Measurements from ENCODE around the gene MBP. TPM values are rescaled to one million over a fixed set of nuclear protein-coding genes. Genes with fewer than 3 reads are reported as not detected.

Gene MBP
- total RNA-seq (ENCODE audit: unreplicated experiment) = 9.7 TPM
- long read RNA-seq, full-length matches to known transcripts = 7 of 7 reads
- long read RNA-seq, partial matches to known transcripts = 0 of 7 reads
- long read RNA-seq, other reads (novel, unspliced or antisense) = 0 of 7 reads

DNA sequence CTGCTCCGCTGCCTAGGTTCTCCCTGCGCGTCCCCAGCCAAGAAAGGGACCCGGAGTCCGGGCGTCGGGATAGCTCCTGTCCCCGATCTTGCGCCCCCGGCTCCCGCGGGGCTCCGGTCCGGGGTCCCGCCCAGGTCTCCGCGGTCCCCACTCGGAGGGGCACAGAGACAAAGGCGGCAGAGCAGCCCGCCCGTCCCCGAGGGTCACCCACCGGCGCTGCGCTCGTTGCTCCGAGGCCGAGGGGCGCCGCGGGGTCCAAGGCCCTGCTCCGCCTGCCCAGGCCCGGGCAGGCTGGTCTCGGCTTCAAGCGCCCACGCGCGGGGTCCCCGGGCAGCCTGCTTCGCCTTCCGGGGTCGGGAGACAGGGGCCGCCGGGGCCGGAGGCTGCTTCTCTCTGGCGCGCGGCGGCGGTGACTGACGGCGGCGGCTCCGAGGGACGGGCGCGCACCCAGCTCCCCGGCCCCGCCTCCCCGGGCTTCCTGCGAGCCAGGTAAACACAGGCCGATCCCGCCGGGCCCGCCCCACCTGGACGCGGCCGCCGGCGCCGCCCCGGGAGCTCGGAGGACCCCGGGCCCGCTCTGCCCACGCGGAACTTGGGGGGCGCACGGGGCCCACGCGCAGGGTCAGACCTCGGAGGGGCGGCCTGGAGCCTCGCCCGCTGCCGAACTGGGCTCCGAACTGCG, at the start of gene MBP:
MBP (minus strand) TSS at position 415 of the 682 bp plus-strand sequence. CDS start 27,522 bp downstream, outside the sequence.
- peak within 1 kb of the TSS; percentile 94 for H3K4me3 Mint-ChIP-seq (ENCODE audit: unreplicated experiment)
- H3K27ac Mint-ChIP-seq (ENCODE audit: unreplicated experiment) = no peak within 1 kb of the TSS
- peak; percentile 40 for DNase-seq (ENCODE audit: low spot score)
- peaks cover 5% of the 10 kb centered on the region for H3K9me3 Mint-ChIP-seq (ENCODE audit: unreplicated experiment)
- peaks cover 4% of the 10 kb centered on the region for H3K36me3 Mint-ChIP-seq (ENCODE audit: low read depth, unreplicated experiment)
- TF ChIP-seq, protein P1, sequence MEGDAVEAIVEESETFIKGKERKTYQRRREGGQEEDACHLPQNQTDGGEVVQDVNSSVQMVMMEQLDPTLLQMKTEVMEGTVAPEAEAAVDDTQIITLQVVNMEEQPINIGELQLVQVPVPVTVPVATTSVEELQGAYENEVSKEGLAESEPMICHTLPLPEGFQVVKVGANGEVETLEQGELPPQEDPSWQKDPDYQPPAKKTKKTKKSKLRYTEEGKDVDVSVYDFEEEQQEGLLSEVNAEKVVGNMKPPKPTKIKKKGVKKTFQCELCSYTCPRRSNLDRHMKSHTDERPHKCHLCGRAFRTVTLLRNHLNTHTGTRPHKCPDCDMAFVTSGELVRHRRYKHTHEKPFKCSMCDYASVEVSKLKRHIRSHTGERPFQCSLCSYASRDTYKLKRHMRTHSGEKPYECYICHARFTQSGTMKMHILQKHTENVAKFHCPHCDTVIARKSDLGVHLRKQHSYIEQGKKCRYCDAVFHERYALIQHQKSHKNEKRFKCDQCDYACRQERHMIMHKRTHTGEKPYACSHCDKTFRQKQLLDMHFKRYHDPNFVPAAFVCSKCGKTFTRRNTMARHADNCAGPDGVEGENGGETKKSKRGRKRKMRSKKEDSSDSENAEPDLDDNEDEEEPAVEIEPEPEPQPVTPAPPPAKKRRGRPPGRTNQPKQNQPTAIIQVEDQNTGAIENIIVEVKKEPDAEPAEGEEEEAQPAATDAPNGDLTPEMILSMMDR (IDR thresholded peaks at IDR 0.05; ENCODE audit: unreplicated experiment) = no peak
- peaks cover 14% of the 10 kb centered on the region for H3K27me3 Mint-ChIP-seq (ENCODE audit: unreplicated experiment)
- peaks cover 14% of the 10 kb centered on the region for H3K4me1 Mint-ChIP-seq (ENCODE audit: unreplicated experiment)

DNA sequence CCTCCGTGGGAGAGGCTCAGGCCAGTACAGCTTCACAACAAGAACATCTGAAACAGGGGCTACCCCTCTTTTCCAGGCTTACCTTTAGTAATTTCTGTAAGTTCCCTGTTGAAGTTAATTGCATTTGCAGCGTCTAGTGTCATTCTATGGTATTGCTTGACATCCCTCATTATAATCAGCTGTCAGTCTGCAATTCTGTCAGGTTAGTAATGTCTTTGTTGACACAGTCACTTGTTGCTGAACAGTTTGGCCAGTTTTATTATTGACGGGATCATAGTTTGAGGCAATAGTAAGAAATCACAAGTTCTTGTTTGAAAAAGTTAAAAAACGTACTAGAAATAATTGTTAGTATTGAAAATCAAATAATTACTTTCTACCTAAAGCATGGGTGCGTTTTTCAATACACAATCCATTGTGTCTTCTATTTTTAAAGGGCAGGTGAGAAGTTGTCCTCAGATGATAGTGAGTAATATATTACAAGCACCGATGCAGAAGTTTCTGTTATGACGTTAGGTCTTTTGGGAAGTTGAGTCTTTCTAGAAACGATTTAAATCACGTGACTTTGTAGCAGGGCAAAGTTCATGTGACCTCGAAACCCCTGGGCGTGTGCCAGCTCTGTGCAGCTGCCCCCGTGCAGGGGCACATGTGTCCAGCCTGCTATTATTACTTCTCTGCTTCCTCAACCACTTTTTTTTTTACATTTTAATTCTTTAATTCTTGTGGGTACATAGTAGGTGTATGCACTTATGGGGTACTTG, 49.5 kb upstream of the MBP start:
- H3K27me3 Mint-ChIP-seq (ENCODE audit: unreplicated experiment) = peaks cover 5% of the 10 kb centered on the region
- no peak overlapping the region for H3K4me3 Mint-ChIP-seq (ENCODE audit: unreplicated experiment)
- H3K4me1 Mint-ChIP-seq (ENCODE audit: unreplicated experiment) = no peaks in the 10 kb centered on the region
- no peak for DNase-seq (ENCODE audit: low spot score)
- no peak overlapping the region for H3K27ac Mint-ChIP-seq (ENCODE audit: unreplicated experiment)
- TF ChIP-seq, protein P1 (IDR thresholded peaks at IDR 0.05; ENCODE audit: unreplicated experiment) = no peak
- no peaks in the 10 kb centered on the region for H3K36me3 Mint-ChIP-seq (ENCODE audit: low read depth, unreplicated experiment)
- no peaks in the 10 kb centered on the region for H3K9me3 Mint-ChIP-seq (ENCODE audit: unreplicated experiment)

DNA sequence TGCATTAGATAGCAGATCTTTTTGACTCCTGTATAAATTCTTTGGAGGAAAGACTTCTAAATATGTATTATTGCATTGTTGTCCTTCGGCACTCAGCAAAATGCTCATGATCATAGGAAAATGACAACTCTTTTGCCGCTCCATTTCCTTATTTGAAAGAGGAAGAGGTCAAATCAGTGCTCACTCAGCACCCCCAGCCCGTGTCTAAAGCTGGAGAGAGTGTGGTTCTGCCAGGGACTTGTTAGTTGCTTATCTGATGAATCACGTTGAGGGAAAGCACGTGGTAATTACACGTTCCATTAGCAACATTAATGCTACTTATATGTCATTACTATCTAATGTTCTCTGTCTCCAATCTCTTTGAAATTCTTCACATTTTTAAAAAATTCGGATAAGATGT, 46.0 kb upstream of the MBP start:
- Mint-ChIP-seq H3K27ac (ENCODE audit: unreplicated experiment) (no peak overlapping the region), H3K9me3 (ENCODE audit: unreplicated experiment) (no peaks in the 10 kb centered on the region), H3K4me1 (ENCODE audit: unreplicated experiment) (no peaks in the 10 kb centered on the region), H3K27me3 (ENCODE audit: unreplicated experiment) (peaks cover 1% of the 10 kb centered on the region), H3K36me3 (ENCODE audit: low read depth, unreplicated experiment) (no peaks in the 10 kb centered on the region), H3K4me3 (ENCODE audit: unreplicated experiment) (no peak overlapping the region)
- no peak for DNase-seq (ENCODE audit: low spot score)
- TF ChIP-seq, protein P1 (IDR thresholded peaks at IDR 0.05; ENCODE audit: unreplicated experiment) = no peak

DNA sequence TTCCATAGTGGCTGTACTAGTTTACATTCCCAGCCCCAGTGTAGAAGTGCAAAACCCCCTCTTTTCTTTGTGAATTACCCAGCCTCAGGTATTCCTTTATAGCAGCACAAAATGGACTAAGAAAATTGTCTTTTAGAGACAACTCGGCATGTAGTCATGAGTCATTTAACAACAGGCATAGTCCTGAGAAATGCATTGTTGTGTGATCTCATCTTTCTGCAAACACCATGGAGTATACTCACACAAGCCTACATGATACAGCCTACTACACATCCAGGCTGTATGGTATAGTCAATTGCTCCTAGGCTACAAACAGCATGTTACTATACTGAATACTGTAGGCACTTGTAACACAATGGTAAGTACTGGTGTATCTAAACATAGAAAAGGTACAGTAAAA, 44.4 kb upstream of the MBP start:
- Mint-ChIP-seq H3K27ac (ENCODE audit: unreplicated experiment) (no peak overlapping the region), H3K4me1 (ENCODE audit: unreplicated experiment) (no peaks in the 10 kb centered on the region), H3K36me3 (ENCODE audit: low read depth, unreplicated experiment) (no peaks in the 10 kb centered on the region), H3K4me3 (ENCODE audit: unreplicated experiment) (no peak overlapping the region), H3K27me3 (ENCODE audit: unreplicated experiment) (no peaks in the 10 kb centered on the region), H3K9me3 (ENCODE audit: unreplicated experiment) (no peaks in the 10 kb centered on the region)
- DNase-seq (ENCODE audit: low spot score) = no peak
- TF ChIP-seq, protein P1 (IDR thresholded peaks at IDR 0.05; ENCODE audit: unreplicated experiment) = no peak
